Activated naive CD4-positive, alpha-beta T cell treated with anti-CD3 and anti-CD28 coated beads, Interleukin-2, amount 10 ng/mL, durations not matched to agents 5 hours and 36 hours (primary cell): Measurements from ENCODE around the gene TPRX1. TPM values are rescaled to one million over a fixed set of nuclear protein-coding genes. Genes with fewer than 3 reads are reported as not detected.

Source experiments
- total RNA-seq, 2 experiments: library from RNA; stranded (reverse); gene quantifications; one replicate each; pipeline ENCODE4 v1.2.3, GENCODE V29; 2021

Gene TPRX1
- not detected for total RNA-seq

DNA sequence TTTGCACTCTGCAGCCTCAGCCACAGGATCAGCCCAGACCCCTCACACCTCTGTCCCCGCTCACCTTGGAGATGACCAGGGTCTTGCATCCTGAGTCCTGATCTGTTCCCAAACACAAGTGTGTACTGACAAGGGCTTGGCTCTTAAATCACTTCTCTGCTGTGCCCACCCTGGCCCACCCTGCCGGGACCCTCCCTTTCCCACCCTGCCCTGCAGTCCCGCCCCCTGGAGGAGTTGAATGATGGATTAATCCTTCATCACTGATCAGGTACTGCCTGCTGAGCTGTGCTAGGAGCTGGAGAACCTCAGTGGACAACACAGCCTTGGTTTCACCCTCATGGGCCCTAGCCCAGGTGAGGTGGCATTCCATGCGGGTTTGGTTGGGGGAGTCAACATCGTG, at the start of gene TPRX1:
Gene TPRX1, minus strand, starts transcription at position 101 of the 400 bp plus-strand sequence. Its CDS starts 12 bp downstream, at position 89.

DNA sequence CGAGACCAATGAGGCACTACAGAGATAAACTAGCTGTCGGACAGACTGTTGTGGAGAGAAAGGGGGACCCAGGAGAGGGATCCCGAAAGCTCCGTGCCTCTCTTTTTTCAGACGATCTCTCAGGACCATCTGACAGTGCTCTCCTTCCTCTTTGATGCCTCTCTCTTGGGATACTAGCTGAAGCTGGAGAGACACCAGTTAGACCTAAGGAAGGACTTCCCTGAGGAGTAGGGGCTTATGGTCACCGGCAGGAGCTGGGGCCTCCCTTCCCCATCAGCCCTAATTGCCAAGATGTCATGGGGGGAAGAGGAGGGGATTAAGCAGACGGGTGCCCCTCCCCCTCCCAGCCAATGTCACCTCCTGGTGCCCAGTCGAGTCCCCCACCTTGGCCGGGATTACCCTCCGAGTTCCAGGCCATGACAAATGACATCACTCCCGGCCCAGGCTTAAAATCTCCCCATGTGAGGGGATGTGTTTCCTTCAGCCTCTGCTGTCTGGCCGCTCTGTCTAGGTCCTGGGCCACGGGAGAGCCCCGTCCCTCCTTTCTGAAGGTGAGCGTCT, 17.2 kb upstream of the TPRX1 start, which contains the start of gene CRX:
Gene CRX, plus strand, starts transcription at position 478 of the 561 bp plus-strand sequence. CDS start 12,507 bp downstream, outside the sequence.

GRCh38 chr19:47778049-47778953, 26.1 kb downstream of the TPRX1 start, which contains the start of gene SELENOW:
Gene SELENOW, plus strand, starts transcription at chr19:47778703. Its CDS starts 83 bp downstream, at chr19:47778786.

Other genes starting within 250 kb of the TPRX1 start
- gene ZNF541, start 231.4 kb downstream of the TPRX1 start, total RNA-seq = under 1 TPM; 0.30 to 0.34 TPM
- gene BICRA, start 195.4 kb downstream of the TPRX1 start, total RNA-seq = 10 to 100 TPM; 21.0 to 24.4 TPM
- gene EHD2, start 91.1 kb downstream of the TPRX1 start, total RNA-seq = under 1 TPM in 1 of 2 experiments, not detected in 1; 0.14 TPM
- 100 to 1,000 TPM; 516 to 536 TPM for gene NOP53, start 59.0 kb downstream of the TPRX1 start, total RNA-seq
- gene SELENOW, start 25.8 kb downstream of the TPRX1 start, total RNA-seq = 10 to 100 TPM; 63.6 to 66.8 TPM
- gene CRX, start 17.4 kb upstream of the TPRX1 start, total RNA-seq = not detected
- gene TPRX2, start 54.7 kb upstream of the TPRX1 start, total RNA-seq = not detected
- not detected for gene SULT2A1, start 81.8 kb upstream of the TPRX1 start, total RNA-seq
- gene BSPH1, start 187.6 kb upstream of the TPRX1 start, total RNA-seq = not detected
- not detected for gene ELSPBP1, start 190.1 kb upstream of the TPRX1 start, total RNA-seq
- not detected for gene CABP5, start 239.5 kb upstream of the TPRX1 start, total RNA-seq